Measurements from ENCODE around the gene PDE4D. TPM values are rescaled to one million over a fixed set of nuclear protein-coding genes. Genes with fewer than 3 reads are reported as not detected.

The PDE4D gene
- total RNA-seq, 1 experiment from 2014 or later, result 5.3 TPM

DNA sequence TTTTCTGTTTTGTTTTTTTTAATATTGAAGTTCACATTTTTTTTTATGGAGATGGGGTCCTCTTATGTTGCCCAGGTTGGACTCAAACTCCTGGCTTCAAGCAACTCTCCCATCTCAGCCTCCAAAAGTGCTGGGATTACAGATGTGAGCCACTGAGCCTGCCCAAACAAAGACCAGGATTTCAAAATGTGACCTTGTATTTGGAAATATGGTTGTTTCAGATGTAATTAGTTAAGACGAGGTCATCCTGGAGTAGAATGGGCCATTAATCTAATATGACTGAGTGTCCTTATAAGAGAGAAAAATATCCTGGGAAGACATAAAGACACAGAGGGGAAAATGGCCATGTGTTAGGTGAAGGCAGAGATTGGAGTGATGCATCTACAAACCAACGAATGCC, 970.2 kb downstream of the PDE4D start:
- Histone ChIP-seq H3K27me3 (ENCODE audit: control insufficient read depth, insufficient read depth, low read length) (peaks cover 7% of the 10 kb centered on the region; the same call in 1 of the 2 replicates), H3K36me3 (replicated peaks; ENCODE audit: control insufficient read depth, insufficient read depth, low read length) (no peaks in the 10 kb centered on the region), H3K4me3 (ENCODE audit: insufficient read depth, low read depth, low read length) (no peak overlapping the region)
- DNase-seq, result no peak

- peaks cover 7% of the 10 kb centered on the region; the same call in 1 of the 2 replicates for H3K27me3 ChIP-seq (ENCODE audit: control insufficient read depth, insufficient read depth, low read length)
- DNase-seq, result no peak
- H3K36me3 ChIP-seq (replicated peaks; ENCODE audit: control insufficient read depth, insufficient read depth, low read length), result no peaks in the 10 kb centered on the region
- H3K4me3 ChIP-seq (ENCODE audit: insufficient read depth, low read depth, low read length), result no peak overlapping the region
Measured at GRCh38 chr5:58922461-58923171, 970.9 kb downstream of the PDE4D start.

- DNase-seq, result no peak
- H3K27me3 ChIP-seq (ENCODE audit: control insufficient read depth, insufficient read depth, low read length), result peaks cover 7% of the 10 kb centered on the region; the same call in 1 of the 2 replicates
- H3K36me3 ChIP-seq (replicated peaks; ENCODE audit: control insufficient read depth, insufficient read depth, low read length), result no peaks in the 10 kb centered on the region
- no peak overlapping the region for H3K4me3 ChIP-seq (ENCODE audit: insufficient read depth, low read depth, low read length)
Measured at GRCh38 chr5:58921159-58921558, 972.4 kb downstream of the PDE4D start.

DNA sequence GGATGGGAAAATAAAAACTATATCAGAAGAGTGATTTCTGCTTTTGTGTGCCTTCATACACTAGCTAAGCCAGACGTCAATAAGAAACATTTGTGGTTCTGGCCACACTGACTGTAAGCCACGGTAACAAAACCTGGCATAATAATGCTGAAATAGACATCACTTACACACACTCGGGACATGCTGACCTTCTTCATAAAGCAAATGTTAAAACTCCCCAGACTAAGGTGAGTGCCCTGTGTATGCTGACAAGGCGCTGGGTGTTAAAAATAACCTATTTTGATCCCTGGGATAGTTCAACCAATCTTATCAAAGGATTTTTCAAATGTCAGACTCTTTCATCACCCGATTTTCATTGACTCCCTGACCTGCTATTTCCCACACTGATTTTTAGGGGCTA, 973.7 kb downstream of the PDE4D start:
- Histone ChIP-seq H3K27me3 (ENCODE audit: control insufficient read depth, insufficient read depth, low read length) (peaks cover 7% of the 10 kb centered on the region; the same call in 1 of the 2 replicates), H3K4me3 (ENCODE audit: insufficient read depth, low read depth, low read length) (no peak overlapping the region), H3K36me3 (replicated peaks; ENCODE audit: control insufficient read depth, insufficient read depth, low read length) (no peaks in the 10 kb centered on the region)
- DNase-seq, result no peak

Data from H7 (cell line).